GM23338 (cell line): Measurements from ENCODE around the gene C10orf71. TPM values are rescaled to one million over a fixed set of nuclear protein-coding genes. Genes with fewer than 3 reads are reported as not detected.

Source experiments
- ATAC-seq: fragments of 200-7000 bp; cut with Tn5 transposase; 3 replicates; pipeline ENCODE4 v1.9.1; 2020
- DNase-seq: peaks from one replicate; pipeline ENCODE4 v3.0.0-alpha.2; 2015; ENCODE audit warnings: low spot score
- H2AFZ ChIP-seq: fragments of 200-600 bp; sonication (generic); 2 replicates; pipeline ENCODE4 v1.8.0; 2016; ENCODE audit warnings: antibody characterized with exemption, mild to moderate bottlenecking, moderate library complexity
- H3F3A ChIP-seq: fragments of 200-600 bp; sonication (generic); replicated peaks from 2 replicates; pipeline ENCODE4 v1.8.0; 2017; ENCODE audit warnings: antibody characterized with exemption, mixed run types, low read depth
- H3K27ac ChIP-seq: fragments of 200-600 bp; sonication (generic); 2 replicates; pipeline ENCODE4 v1.6.1; 2016; ENCODE audit warnings: low read depth
- H3K27me3 ChIP-seq: fragments of 200-600 bp; sonication (generic); 2 replicates; pipeline ENCODE4 v1.8.0; 2016; ENCODE audit warnings: mild to moderate bottlenecking, mixed run types, moderate library complexity; ENCODE audit not compliant: insufficient read depth
- H3K36me3 ChIP-seq: fragments of 200-600 bp; sonication (generic); 2 replicates; pipeline ENCODE4 v1.8.0; 2016; ENCODE audit warnings: mild to moderate bottlenecking; ENCODE audit not compliant: insufficient read depth
- H3K4me1 ChIP-seq: fragments of 200-600 bp; sonication (generic); 2 replicates; pipeline ENCODE4 v1.8.0; 2016; ENCODE audit warnings: mild to moderate bottlenecking, moderate library complexity; ENCODE audit not compliant: insufficient read depth
- H3K4me2 ChIP-seq: fragments of 200-600 bp; sonication (generic); 2 replicates; pipeline ENCODE4 v1.7.1; 2017; ENCODE audit warnings: mixed run types
- H3K4me3 ChIP-seq: fragments of 200-600 bp; sonication (generic); 2 replicates; pipeline ENCODE4 v1.6.1; 2016; ENCODE audit warnings: mixed run types
- H3K79me2 ChIP-seq: fragments of 200-600 bp; sonication (generic); replicated peaks from 2 replicates; pipeline ENCODE4 v1.8.0; 2017; ENCODE audit warnings: mild to moderate bottlenecking; ENCODE audit not compliant: insufficient read depth
- H3K9me2 ChIP-seq: fragments of 200-600 bp; sonication (generic); 2 replicates; pipeline ENCODE4 v1.8.0; 2017; ENCODE audit not compliant: insufficient read depth
- H4K20me1 ChIP-seq: fragments of 200-600 bp; sonication (generic); replicated peaks from 2 replicates; pipeline ENCODE4 v1.8.0; 2017; ENCODE audit warnings: mild to moderate bottlenecking; ENCODE audit not compliant: insufficient read depth
- H3K27ac Mint-ChIP-seq: 2 replicates; pipeline ENCODE4 v1.8.0; 2020; ENCODE audit warnings: inconsistent platforms, mild to moderate bottlenecking, moderate library complexity, mixed read lengths
- H3K27me3 Mint-ChIP-seq: 3 replicates; pipeline ENCODE4 v1.8.0; 2022; ENCODE audit warnings: low read depth, mild to moderate bottlenecking, moderate library complexity, mixed read lengths, inconsistent platforms; ENCODE audit not compliant: insufficient read depth, poor library complexity
- H3K36me3 Mint-ChIP-seq: 3 replicates; pipeline ENCODE4 v1.8.0; 2021; ENCODE audit warnings: low read depth, mild to moderate bottlenecking, inconsistent platforms, moderate library complexity, mixed read lengths
- H3K4me1 Mint-ChIP-seq: 3 replicates; pipeline ENCODE4 v1.8.0; 2020; ENCODE audit warnings: mild to moderate bottlenecking, inconsistent platforms, mixed read lengths
- H3K4me3 Mint-ChIP-seq: 3 replicates; pipeline ENCODE4 v1.8.0; 2021; ENCODE audit warnings: moderate library complexity, mild to moderate bottlenecking, inconsistent platforms, mixed read lengths
- H3K9me3 Mint-ChIP-seq: 3 replicates; pipeline ENCODE4 v1.8.0; 2020; ENCODE audit warnings: moderate library complexity, mild to moderate bottlenecking, inconsistent platforms, mixed read lengths
- EZH2 ChIP-seq: fragments of 200-600 bp; sonication (generic); IDR thresholded peaks from one replicate; pipeline ENCODE4 v1.8.0; 2017; ENCODE audit warnings: antibody characterized with exemption, mild to moderate bottlenecking, low read depth; ENCODE audit not compliant: unreplicated experiment
- EZH2phosphoT487 ChIP-seq: fragments of 200-600 bp; sonication (generic); IDR thresholded peaks from one replicate; pipeline ENCODE4 v1.8.1; 2018; ENCODE audit warnings: antibody characterized with exemption; ENCODE audit not compliant: unreplicated experiment
- JUNB ChIP-seq: IDR thresholded peaks from one replicate; pipeline ENCODE4 v1.6.1; 2016; ENCODE audit warnings: antibody characterized with exemption; ENCODE audit not compliant: unreplicated experiment
- POLR2AphosphoS5 ChIP-seq: IDR thresholded peaks from 2 replicates; pipeline ENCODE4 v1.6.1; 2016; ENCODE audit warnings: antibody characterized with exemption, low read depth
- polyA plus RNA-seq: library from polyadenylated mRNA; unstranded; fragments of >200 nt; fragmentation: Nextera tagmentation; extraction: Ambion mirVana; gene quantifications from 2 replicates; pipeline ENCODE4 v1.2.1, GENCODE V29; 2016
- total RNA-seq: library from RNA; depleted of rRNA; stranded (reverse); fragments of >200 nt; shearing (Covaris generic); gene quantifications from 2 replicates; pipeline ENCODE4 v1.2.3, GENCODE V29; 2014
- TF ChIP-seq, protein P1 (sequence below): fragments of 250-450 bp; sonication (Bioruptor Pico); IDR thresholded peaks from 2 replicates; pipeline ENCODE4 v1.5.0; 2020; ENCODE audit warnings: mild to moderate bottlenecking, moderate library complexity

C10orf71 gene
- total and polyA plus RNA-seq, 2 experiments from 2014 or later: not detected

DNA sequence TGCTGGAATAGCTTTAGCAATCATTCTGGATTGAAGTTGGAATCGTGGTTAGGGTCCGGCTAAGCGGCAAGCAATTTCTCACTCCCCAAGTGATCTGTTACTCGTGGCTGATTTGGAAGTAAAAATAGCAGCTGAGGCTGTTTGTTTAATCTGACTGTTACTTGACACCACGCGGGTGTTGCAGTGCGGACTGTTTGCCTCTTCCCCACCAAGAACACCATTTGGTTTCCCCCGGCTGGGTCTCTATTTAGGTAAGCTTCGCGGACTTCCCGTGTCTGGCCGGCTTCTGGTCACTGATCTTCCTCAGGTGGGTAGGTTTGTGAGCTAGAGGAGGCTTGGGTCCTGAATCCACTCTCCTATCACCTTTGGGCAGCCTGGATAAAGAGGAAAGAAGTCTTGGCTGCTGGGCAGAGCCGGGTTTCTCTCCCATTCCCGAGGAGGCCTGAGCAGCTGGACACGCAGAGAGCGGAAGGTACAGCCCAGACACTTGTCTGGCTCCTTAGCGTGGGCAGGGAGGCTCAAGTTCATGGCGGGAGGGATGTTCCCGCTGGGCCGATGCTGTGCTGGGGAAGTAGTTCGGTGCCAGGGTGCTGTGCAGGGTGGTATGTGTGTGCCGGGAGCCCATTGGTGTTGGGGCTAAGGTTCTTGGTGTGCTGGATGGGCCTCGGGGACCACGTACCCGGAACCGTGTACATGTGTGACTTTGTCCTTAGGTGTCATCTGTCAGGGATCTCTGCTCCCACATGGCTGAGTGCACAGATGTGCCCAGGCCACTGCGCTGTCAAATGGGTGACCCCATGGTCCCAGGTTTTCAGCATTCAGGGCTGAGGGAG lies at the start of gene C10orf71 (continued):
- TF ChIP-seq, protein P1, sequence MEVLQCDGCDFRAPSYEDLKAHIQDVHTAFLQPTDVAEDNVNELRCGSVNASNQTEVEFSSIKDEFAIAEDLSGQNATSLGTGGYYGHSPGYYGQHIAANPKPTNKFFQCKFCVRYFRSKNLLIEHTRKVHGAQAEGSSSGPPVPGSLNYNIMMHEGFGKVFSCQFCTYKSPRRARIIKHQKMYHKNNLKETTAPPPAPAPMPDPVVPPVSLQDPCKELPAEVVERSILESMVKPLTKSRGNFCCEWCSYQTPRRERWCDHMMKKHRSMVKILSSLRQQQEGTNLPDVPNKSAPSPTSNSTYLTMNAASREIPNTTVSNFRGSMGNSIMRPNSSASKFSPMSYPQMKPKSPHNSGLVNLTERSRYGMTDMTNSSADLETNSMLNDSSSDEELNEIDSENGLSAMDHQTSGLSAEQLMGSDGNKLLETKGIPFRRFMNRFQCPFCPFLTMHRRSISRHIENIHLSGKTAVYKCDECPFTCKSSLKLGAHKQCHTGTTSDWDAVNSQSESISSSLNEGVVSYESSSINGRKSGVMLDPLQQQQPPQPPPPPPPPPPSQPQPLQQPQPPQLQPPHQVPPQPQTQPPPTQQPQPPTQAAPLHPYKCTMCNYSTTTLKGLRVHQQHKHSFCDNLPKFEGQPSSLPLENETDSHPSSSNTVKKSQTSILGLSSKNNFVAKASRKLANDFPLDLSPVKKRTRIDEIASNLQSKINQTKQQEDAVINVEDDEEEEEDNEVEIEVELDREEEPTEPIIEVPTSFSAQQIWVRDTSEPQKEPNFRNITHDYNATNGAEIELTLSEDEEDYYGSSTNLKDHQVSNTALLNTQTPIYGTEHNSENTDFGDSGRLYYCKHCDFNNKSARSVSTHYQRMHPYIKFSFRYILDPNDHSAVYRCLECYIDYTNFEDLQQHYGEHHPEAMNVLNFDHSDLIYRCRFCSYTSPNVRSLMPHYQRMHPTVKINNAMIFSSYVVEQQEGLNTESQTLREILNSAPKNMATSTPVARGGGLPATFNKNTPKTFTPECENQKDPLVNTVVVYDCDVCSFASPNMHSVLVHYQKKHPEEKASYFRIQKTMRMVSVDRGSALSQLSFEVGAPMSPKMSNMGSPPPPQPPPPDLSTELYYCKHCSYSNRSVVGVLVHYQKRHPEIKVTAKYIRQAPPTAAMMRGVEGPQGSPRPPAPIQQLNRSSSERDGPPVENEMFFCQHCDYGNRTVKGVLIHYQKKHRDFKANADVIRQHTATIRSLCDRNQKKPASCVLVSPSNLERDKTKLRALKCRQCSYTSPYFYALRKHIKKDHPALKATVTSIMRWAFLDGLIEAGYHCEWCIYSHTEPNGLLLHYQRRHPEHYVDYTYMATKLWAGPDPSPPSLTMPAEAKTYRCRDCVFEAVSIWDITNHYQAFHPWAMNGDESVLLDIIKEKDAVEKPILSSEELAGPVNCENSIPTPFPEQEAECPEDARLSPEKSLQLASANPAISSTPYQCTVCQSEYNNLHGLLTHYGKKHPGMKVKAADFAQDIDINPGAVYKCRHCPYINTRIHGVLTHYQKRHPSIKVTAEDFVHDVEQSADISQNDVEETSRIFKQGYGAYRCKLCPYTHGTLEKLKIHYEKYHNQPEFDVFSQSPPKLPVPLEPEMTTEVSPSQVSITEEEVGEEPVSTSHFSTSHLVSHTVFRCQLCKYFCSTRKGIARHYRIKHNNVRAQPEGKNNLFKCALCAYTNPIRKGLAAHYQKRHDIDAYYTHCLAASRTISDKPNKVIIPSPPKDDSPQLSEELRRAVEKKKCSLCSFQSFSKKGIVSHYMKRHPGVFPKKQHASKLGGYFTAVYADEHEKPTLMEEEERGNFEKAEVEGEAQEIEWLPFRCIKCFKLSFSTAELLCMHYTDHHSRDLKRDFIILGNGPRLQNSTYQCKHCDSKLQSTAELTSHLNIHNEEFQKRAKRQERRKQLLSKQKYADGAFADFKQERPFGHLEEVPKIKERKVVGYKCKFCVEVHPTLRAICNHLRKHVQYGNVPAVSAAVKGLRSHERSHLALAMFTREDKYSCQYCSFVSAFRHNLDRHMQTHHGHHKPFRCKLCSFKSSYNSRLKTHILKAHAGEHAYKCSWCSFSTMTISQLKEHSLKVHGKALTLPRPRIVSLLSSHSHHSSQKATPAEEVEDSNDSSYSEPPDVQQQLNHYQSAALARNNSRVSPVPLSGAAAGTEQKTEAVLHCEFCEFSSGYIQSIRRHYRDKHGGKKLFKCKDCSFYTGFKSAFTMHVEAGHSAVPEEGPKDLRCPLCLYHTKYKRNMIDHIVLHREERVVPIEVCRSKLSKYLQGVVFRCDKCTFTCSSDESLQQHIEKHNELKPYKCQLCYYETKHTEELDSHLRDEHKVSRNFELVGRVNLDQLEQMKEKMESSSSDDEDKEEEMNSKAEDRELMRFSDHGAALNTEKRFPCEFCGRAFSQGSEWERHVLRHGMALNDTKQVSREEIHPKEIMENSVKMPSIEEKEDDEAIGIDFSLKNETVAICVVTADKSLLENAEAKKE (CRISPR knock-in tag): no peak
- no peak for TF ChIP-seq EZH2

DNA sequence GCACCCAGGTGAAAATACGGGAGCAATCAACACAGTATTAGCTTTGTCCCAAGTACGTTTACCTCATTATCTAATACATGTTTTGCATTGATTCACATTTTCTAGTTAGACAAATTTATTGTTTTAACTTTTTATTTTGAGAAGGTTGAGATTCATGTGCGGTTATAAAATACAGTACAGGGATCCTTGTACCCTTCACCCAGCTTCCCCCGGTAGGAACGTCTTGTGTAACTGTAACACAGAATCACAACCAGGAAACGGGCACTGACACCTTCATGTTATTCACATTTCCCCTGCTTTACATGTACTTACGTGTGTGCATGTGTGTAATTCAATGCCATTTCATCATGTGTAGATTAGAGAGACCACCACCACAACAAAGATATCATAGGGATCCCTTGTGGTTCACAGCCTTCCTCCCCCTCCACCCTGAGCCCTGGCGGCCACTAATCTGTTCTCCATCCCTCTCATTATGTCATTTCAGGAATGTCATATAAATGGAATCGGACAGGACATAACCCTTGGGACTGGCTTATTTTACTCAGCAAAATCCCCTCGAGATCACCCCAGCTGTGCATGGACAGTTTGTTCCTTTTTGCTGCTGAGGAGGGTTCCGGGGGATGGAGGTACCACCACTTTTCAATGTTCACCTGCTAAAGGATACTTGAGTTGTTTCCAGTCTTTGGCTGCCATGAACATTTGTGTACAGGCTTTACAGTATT lies 46.5 kb upstream of the C10orf71 start:
- Histone ChIP-seq H3K4me1 (no peaks in the 10 kb centered on the region; the same call in 1 of the 2 replicates), H2AFZ (no peak overlapping the region), H3K4me2 (no peak overlapping the region), H3K27ac (no peak overlapping the region), H3K27me3 (no peaks in the 10 kb centered on the region), H3F3A (no peaks in the 10 kb centered on the region), H3K36me3 (no peaks in the 10 kb centered on the region), H3K4me3 (no peak overlapping the region), H3K9me2 (no peaks in the 10 kb centered on the region), H4K20me1 (no peaks in the 10 kb centered on the region), H3K79me2 (no peaks in the 10 kb centered on the region)
- H3K4me1 Mint-ChIP-seq: no peaks in the 10 kb centered on the region; the same call in 2 of the 3 replicates
- H3K4me3 Mint-ChIP-seq: no peak overlapping the region
- ATAC-seq (no peak), DNase-seq (no peak)
- H3K27me3 Mint-ChIP-seq: no peaks in the 10 kb centered on the region
- no peaks in the 10 kb centered on the region for H3K36me3 Mint-ChIP-seq
- no peaks in the 10 kb centered on the region; the same call in 1 of the 3 replicates for H3K9me3 Mint-ChIP-seq
- H3K27ac Mint-ChIP-seq: no peak overlapping the region
- TF ChIP-seq EZH2 (no peak), EZH2phosphoT487 (no peak), POLR2AphosphoS5 (no peak), JUNB (no peak)
- TF ChIP-seq, protein P1 (CRISPR knock-in tag): no peak
